HG03565 (cell line): ENCODE data around the gene TAF4B.
"Not testable (repeated sequence)": the region's sequence is repeated elsewhere in the genome, so short reads cannot be mapped to it uniquely, and the experiment has no call there.

Experiments used
- ATAC-seq: cut with Tn5 transposase; IDR thresholded peaks from one replicate; pipeline ENCODE4 v1.9.1; 2021; ENCODE audit warnings: mild to moderate bottlenecking, moderate library complexity; ENCODE audit not compliant: unreplicated experiment

The TAF4B gene

GRCh38 chr18:26421931-26422330, 195.7 kb downstream of the TAF4B start:
- ATAC-seq, result no peak

- peak; percentile 81 for ATAC-seq
Measured at GRCh38 chr18:26422472-26423162, 196.4 kb downstream of the TAF4B start.

- no peak for ATAC-seq
Measured at GRCh38 chr18:26424428-26425147, 198.3 kb downstream of the TAF4B start.

- no peak for ATAC-seq
Measured at GRCh38 chr18:26425148-26425531, 198.9 kb downstream of the TAF4B start.

GRCh38 chr18:26429535-26430226, 203.4 kb downstream of the TAF4B start:
- ATAC-seq, result no peak

- ATAC-seq, result peak; percentile 61
Measured at GRCh38 chr18:26432651-26433424, 206.6 kb downstream of the TAF4B start.

GRCh38 chr18:26434887-26435286, 208.6 kb downstream of the TAF4B start:
- ATAC-seq, result no peak

- no peak for ATAC-seq
Measured at GRCh38 chr18:26435415-26436095, 209.3 kb downstream of the TAF4B start.

- ATAC-seq, result no peak
Measured at GRCh38 chr18:26436176-26437051, 210.2 kb downstream of the TAF4B start.

- not testable (repeated sequence) for ATAC-seq
Measured at GRCh38 chr18:26437634-26438033, 211.4 kb downstream of the TAF4B start.

GRCh38 chr18:26438980-26439379, 212.7 kb downstream of the TAF4B start:
- ATAC-seq, result peak; percentile 100

GRCh38 chr18:26439537-26439936, 213.3 kb downstream of the TAF4B start:
- no peak for ATAC-seq

- ATAC-seq, result no peak
Measured at GRCh38 chr18:26440644-26441043, 214.4 kb downstream of the TAF4B start.
